ENCODE measurements around the gene QKI.

DNA sequence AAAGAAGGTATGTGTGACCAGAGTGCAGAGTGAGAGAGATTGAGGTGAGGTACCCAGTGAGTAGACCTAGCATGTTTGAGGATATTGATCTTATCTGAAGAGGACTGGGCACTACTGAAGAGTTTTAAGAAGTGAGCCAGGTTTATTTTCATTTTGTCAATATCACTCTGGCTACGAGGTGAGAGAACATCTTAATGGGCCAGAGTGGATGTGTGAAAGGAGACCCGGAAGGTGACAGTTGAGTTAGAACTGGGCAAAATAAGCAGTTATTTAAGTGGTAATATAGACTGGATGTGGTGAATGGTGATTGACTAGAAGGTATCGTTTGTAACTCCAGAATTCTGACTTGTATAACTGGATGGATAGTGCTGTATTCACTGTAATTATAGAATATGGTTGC is 134.1 kb downstream of the QKI start:
- TF ChIP-seq EZH2phosphoT487 (IDR thresholded peaks at IDR 0.05; ENCODE audit: low read depth, severe bottlenecking, unreplicated experiment): no peak
- TF ChIP-seq, protein P1, sequence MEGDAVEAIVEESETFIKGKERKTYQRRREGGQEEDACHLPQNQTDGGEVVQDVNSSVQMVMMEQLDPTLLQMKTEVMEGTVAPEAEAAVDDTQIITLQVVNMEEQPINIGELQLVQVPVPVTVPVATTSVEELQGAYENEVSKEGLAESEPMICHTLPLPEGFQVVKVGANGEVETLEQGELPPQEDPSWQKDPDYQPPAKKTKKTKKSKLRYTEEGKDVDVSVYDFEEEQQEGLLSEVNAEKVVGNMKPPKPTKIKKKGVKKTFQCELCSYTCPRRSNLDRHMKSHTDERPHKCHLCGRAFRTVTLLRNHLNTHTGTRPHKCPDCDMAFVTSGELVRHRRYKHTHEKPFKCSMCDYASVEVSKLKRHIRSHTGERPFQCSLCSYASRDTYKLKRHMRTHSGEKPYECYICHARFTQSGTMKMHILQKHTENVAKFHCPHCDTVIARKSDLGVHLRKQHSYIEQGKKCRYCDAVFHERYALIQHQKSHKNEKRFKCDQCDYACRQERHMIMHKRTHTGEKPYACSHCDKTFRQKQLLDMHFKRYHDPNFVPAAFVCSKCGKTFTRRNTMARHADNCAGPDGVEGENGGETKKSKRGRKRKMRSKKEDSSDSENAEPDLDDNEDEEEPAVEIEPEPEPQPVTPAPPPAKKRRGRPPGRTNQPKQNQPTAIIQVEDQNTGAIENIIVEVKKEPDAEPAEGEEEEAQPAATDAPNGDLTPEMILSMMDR (IDR thresholded peaks at IDR 0.05; ENCODE audit: poor library complexity): no peak

Measured in hepatocyte (in vitro differentiated cells).